ENCODE data around the gene ATP8B2.
"Not testable (repeated sequence)": the region's sequence is repeated elsewhere in the genome, so short reads cannot be mapped to it uniquely, and the experiment has no call there.

ATP8B2 gene, protein sequence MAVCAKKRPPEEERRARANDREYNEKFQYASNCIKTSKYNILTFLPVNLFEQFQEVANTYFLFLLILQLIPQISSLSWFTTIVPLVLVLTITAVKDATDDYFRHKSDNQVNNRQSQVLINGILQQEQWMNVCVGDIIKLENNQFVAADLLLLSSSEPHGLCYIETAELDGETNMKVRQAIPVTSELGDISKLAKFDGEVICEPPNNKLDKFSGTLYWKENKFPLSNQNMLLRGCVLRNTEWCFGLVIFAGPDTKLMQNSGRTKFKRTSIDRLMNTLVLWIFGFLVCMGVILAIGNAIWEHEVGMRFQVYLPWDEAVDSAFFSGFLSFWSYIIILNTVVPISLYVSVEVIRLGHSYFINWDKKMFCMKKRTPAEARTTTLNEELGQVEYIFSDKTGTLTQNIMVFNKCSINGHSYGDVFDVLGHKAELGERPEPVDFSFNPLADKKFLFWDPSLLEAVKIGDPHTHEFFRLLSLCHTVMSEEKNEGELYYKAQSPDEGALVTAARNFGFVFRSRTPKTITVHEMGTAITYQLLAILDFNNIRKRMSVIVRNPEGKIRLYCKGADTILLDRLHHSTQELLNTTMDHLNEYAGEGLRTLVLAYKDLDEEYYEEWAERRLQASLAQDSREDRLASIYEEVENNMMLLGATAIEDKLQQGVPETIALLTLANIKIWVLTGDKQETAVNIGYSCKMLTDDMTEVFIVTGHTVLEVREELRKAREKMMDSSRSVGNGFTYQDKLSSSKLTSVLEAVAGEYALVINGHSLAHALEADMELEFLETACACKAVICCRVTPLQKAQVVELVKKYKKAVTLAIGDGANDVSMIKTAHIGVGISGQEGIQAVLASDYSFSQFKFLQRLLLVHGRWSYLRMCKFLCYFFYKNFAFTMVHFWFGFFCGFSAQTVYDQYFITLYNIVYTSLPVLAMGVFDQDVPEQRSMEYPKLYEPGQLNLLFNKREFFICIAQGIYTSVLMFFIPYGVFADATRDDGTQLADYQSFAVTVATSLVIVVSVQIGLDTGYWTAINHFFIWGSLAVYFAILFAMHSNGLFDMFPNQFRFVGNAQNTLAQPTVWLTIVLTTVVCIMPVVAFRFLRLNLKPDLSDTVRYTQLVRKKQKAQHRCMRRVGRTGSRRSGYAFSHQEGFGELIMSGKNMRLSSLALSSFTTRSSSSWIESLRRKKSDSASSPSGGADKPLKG

DNA sequence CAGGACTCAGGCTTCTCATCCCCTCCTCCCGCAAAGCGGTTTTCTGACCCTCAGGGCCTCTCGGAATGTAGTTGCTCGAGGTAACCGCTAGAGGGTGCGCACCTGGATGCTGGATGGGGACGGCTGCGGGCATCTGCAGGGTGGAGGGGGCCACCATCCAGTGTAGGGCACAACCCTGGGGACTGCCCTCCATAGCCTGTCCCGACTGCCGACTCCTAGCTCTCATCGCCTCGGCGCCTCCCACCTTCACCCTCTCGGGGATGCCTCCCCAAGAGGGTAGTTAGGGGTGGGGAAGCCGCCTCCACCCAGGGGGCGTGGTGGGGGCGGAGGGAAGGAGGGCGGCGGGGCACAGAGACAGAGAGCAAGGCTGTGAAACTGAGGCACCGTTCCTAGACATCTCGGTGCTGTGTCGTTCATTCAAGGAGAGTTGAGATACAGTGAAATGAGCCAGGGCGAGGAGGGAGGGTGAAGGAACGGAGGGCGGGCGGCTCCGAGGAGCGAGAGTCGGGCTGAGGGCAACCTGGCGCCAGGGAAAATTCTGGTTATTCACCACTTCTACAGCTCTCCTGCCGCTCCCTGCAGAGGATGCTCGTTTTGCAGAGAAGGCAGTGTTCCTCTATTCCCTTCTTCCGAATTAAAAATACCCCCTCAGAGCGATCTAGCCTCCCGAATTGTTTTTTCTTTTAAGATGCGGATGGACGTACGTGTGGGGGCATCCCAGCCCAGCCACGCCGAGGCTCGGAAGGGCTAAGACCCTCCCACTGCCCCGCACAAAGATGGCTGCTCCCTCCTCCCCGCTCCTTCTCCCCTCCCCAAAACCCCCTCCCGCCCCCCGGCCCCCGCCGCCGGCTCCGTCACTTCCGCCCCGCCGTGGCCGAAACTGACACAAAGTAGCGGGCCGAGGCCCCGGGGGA lies at the start of gene ATP8B2:
TSS of gene ATP8B2 (plus strand) at position 857 of the 914 bp plus-strand sequence. CDS start 2,617 bp downstream, outside the sequence.
- TF ChIP-seq, protein P1, sequence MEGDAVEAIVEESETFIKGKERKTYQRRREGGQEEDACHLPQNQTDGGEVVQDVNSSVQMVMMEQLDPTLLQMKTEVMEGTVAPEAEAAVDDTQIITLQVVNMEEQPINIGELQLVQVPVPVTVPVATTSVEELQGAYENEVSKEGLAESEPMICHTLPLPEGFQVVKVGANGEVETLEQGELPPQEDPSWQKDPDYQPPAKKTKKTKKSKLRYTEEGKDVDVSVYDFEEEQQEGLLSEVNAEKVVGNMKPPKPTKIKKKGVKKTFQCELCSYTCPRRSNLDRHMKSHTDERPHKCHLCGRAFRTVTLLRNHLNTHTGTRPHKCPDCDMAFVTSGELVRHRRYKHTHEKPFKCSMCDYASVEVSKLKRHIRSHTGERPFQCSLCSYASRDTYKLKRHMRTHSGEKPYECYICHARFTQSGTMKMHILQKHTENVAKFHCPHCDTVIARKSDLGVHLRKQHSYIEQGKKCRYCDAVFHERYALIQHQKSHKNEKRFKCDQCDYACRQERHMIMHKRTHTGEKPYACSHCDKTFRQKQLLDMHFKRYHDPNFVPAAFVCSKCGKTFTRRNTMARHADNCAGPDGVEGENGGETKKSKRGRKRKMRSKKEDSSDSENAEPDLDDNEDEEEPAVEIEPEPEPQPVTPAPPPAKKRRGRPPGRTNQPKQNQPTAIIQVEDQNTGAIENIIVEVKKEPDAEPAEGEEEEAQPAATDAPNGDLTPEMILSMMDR (conservative IDR thresholded peaks at IDR 0.05) = peak; percentile 98
- peak within 1 kb of the TSS; percentile 58; the same call in 1 of the 2 replicates for H3K27ac ChIP-seq

DNA sequence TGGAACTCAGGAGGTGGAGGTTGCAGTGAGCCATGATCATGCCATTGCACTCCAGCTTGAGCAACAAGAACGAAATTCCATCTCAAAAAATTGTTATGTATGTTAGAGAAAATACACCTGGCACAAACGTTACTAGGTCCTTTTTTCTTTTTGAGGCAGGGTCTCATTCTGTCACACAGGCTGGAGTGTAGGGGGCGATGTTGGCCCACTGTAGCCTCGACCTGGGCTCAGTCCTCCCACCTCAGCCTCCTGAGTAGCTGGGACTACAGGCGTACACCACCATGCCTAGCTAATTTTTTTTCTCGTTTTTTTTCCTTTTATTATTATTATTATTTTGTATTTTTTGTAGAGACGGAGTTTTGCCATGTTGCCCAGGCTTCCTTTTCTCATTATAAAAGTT lies 48.5 kb upstream of the ATP8B2 start:
- TF ChIP-seq, protein P1 (conservative IDR thresholded peaks at IDR 0.05) = peak; percentile 62

GRCh38 chr1:154287591-154287990 lies 37.7 kb upstream of the ATP8B2 start:
- H3K27ac ChIP-seq = not testable (repeated sequence)

More for the DNA sequence above, 48.5 kb upstream of the ATP8B2 start:
- no peak overlapping the region for H3K27ac ChIP-seq

- no peak overlapping the region for H3K27ac ChIP-seq
- TF ChIP-seq, protein P1 (conservative IDR thresholded peaks at IDR 0.05) = no peak
These were observed 36.7 kb upstream of the ATP8B2 start for GRCh38 chr1:154288661-154289060.

DNA sequence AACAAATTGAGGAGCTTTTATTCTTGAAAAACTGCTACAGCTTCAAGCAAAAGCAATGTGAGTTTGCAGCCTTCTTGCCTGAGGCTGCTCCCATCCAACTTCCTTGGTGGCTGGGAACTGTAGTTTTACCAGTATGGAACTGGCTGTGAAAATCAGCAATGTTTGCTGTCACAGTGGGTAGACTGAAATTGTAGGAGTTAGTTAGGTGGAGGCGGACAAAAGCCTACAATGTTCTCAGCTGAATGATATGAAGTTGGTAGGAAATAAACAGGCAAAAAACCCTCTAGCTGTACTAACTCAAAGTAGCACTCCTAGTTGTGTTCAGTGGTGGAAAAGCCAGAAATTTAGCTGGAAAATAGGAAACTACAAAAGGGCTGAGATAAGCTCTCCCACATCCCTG lies 34.4 kb upstream of the ATP8B2 start:
- TF ChIP-seq, protein P1 (conservative IDR thresholded peaks at IDR 0.05) = no peak
- H3K27ac ChIP-seq = no peak overlapping the region

DNA sequence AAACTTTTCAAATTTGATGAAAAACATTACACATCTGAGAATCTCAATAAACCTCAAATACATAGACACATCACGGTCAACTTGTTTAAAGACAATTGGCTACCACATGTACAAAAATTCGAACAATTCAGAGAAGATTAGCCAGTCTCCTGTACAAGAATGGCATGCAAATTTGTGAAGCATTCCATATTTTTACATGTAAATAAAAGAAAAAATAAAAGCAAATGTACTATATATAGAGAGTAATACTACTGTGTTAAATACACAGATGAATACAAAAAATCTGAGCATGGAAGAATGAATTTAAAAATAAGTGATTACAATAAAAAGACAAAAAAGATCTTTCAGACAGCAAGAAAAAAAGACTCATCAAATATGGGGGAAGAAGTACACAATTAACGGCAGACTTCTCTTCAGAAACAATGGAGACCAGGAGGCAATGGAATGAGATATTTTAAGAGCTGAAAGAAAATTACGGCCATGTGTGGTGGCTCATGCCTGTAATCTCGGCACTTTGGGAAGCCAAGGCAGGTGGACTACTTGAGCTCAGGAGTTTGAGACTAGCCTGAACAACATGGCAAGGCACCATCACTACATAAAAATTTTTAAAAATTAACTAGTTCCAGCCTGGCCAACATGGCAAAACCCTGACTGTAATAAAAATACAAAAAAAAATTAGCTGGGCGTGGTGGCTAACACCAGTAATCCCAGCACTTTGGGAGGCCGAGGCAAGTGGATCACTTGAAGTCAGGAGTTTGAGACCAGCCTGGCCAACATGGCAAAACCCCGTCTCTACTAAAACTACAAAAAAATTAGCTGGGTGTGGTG lies 29.7 kb upstream of the ATP8B2 start:
- no peak overlapping the region for H3K27ac ChIP-seq
- TF ChIP-seq, protein P1 (conservative IDR thresholded peaks at IDR 0.05) = no peak
